HCEC 1CT (cell line): ENCODE results near the gene TBC1D14.
"Not testable (repeated sequence)": the region's sequence is repeated elsewhere in the genome, so short reads cannot be mapped to it uniquely, and the experiment has no call there.

Source experiments
- DNase-seq: peaks from one replicate; pipeline ENCODE4 v3.0.0-alpha.2; 2017

Gene TBC1D14

DNA sequence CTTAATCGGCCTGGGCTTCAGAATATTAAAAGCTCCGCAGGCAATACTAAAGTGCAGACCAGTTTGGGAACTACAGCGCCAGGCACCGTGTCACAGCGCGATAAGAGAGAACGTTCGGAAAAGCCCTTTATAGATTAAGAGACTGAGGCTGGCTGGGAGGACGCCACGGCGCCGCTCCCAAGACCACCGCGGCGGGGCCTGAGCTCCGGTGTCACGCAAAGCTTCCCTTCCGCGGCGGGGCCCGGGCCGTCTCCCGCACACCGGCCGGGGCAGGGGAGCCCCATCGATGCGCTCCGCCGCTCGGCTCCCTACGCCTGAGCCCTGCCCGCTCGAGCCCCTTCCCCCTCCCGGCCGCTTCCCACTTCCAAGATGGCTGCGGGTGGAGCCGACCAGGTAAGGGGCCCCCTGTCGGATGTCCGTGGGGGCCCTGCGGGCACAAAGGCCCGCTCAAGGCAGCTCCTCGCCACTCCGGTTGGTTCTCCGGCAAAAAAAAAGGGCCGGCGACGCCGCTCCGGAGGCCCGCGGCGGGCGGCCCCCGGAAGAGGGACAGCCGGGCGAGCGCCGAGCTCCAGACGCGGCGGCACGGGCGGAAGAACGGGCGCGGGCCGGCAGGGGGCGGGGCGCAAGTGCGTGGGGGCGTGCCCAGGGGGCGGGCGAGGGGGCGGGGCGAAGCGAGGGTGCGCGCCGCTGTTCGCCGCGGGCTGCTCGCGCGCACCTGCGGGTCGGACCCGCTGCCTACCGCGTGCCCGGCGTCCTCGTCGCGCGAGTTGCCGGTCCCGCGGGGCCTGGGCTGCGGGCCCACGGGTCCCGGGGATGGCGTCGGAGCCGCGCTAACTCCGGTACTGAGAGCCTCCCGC is at the start of gene TBC1D14:
Gene TBC1D14, plus strand, starts transcription at position 714 of the 857 bp plus-strand sequence. CDS start 13,564 bp downstream, outside the sequence.
- peak; percentile 57 for DNase-seq

GRCh38 chr4:6868386-6868785 is 41.2 kb upstream of the TBC1D14 start:
- DNase-seq: no peak

- DNase-seq: no peak
These were observed 39.7 kb upstream of the TBC1D14 start for GRCh38 chr4:6869944-6870343.

- DNase-seq: no peak
These were observed 36.3 kb upstream of the TBC1D14 start for GRCh38 chr4:6873291-6873690.

- no peak for DNase-seq
These were observed 35.7 kb upstream of the TBC1D14 start for GRCh38 chr4:6873792-6874461.

DNA sequence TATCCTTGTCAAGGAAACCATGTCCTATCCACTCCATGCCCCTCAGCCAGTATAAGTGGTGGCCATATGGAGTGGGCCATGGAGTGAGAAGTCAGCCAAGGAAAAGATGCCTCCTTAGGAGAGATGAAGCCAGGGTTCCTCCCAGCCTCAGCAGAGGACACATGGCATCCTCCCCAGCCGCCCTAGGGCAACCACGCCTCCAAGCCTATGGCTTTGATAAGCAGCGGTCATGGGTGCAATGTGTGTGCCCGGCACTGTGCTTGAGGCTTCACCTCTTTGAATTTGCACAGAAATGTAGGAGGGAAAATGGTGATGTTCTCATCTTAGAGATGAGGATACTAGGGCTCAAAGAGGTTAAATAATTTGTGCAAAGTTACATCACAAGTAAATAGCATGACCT is 34.6 kb upstream of the TBC1D14 start:
- DNase-seq: no peak

GRCh38 chr4:6875431-6875831 is 34.2 kb upstream of the TBC1D14 start:
- DNase-seq: no peak

- no peak for DNase-seq
These were observed 33.2 kb upstream of the TBC1D14 start for GRCh38 chr4:6876440-6876839.

GRCh38 chr4:6877067-6877466 is 32.6 kb upstream of the TBC1D14 start:
- no peak for DNase-seq

DNA sequence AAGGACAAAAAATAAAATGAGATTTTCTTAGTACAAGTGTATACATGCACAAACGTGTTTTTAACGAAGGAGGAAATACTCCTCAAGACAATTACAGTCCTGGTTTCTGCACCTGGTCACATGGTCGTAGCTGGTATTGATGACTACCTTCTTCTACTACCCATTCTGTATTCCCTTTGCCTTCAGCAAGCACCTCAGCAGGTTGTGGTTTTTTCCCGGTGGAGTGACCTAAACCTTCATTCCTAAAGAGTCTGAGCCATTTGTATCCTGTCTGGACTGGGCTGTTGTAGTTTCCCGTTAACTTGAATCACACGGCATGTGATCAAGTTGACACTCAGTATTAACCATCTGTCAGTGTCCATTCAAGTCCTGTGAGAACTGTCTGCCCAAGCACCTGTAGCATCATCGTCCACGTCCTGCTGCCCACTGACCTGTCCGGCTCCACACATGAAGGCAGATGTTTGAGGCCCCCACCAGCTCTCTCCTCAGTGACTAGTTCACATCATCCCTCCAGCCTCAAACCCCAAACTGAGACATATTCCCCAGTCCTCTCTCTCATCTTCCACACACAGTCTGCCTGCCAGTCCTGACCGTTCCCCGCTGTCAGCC is 31.1 kb upstream of the TBC1D14 start:
- no peak for DNase-seq

DNA sequence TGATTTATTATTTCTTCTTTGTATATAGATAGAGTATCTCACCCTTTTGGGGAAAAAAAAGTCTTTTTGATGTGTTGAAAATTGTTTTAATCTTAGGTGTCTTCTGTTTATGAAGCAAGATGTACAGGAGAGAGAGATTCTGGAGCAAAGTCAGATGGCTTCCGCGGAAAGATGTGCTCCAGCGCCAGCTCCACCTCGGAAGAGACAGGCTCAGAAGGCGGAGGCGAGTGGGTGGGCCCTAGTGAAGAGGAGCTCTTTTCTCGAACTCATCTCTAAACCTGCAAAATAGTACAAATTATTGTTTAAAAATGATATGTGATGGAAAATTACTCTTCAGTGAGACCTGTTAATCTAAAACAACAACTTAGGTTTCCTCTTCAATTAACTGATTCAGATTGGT is 28.9 kb upstream of the TBC1D14 start:
- DNase-seq: no peak

DNA sequence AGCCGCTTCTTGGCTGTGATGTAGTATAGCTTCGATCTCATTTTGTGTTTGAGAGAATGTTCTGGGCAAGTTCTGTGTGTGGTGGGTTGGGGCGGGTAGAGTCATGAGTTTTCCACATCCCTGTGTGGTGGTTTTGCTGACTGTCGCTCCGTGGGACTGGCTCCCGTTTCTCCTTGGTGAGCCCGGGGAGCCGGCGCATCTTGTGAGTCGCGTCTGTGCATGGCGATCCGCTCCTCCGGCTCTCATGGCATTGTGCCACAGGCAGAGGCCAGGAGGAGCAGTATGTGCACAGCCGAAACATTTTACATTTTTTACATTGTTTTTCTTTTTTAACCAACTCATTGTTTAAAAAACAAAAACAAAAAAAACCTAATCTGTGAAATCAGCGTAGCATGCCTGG is 27.7 kb upstream of the TBC1D14 start:
- DNase-seq: no peak

GRCh38 chr4:6884341-6884870 is 25.2 kb upstream of the TBC1D14 start:
- no peak for DNase-seq

GRCh38 chr4:6885953-6886557 is 23.6 kb upstream of the TBC1D14 start:
- DNase-seq: peak; percentile 30

GRCh38 chr4:6886886-6887285 is 22.7 kb upstream of the TBC1D14 start:
- DNase-seq: no peak

- DNase-seq: no peak
These were observed 21.8 kb upstream of the TBC1D14 start for GRCh38 chr4:6887591-6888371.

DNA sequence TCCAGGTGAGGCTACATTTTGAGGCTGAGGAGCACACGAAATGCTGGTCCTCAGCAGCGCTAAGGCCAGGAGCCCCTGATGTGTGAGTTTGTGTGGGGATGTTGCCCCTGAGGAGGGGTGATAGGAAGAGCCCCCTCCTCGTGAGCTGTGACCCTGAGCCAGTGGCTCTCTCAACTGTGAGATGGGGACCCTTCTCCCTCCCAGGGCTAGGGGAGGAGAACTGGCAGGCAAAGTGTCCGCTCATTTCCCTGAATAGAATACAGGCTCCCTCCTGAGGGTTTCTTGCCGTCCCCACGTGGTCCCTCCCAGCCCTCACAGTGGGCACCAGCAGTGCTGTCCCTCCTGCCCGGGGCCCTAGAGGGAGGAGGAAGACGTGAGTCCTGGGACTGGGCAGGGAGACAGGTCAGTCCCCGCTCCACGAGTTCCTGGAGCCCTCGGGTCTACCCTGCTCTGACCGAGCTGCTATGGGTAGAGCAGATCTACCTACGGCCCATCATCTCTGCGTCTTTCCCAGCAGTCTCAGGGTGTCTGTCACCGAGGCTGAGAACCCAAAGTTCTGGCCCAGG is 21.0 kb upstream of the TBC1D14 start:
- DNase-seq: no peak

DNA sequence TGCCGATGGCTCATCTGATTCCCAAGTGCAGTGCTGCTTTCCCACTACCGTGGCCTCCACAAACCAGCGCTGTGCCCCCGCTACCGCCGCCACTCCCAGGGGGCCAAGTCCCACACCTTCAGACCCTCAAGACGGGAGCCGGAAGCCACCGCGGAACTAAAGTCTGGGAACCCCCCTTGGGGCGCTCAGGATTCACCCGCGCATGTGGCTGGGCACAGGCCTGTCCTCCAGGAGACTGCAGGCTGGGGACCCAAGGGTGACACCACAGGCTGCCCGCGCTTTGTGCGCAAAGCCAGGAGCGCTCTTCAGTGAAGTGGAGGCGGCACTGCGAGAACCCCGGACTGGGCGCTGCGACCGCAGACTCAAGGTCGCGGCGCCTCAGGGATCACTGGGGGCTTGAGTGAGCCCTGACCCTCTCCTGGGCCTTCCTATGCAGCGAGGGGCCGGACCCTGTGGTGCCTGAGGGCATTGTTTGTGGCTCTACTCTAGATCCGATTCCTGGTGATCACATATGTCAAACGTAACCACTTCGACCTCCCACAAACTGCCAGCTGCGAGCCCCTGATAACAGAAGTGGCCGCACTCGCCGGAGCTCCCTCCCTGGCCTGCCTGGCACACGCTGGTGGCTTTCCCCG is 20.4 kb upstream of the TBC1D14 start:
- no peak for DNase-seq

DNA sequence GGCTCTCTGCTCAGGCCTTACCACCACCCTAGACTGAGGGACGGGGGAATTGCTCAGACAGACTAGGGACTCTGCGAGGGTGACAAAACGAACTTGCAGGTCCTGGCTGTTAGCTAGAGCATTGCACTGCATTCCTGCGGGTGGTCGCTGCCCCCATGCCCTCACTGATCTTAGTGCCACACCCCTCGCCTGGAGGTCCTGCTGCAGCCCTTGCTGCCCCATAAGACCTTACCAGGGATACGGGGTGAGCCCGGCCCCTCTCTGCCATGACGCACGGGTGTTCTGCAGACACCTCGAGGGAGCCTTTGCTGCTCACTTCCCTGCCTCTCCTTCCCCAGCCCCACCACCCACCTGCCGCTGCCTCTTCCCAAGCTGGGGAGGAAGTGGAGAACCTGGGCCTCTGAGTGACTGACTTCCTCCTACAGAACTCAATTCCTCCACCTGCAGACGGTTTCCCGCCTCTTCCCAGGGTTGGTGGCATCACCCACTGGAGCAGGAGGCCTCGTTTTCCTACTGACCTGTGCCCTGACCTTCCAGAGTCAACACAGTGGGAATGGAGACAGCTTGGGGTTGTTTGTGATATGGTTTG is 19.8 kb upstream of the TBC1D14 start:
- no peak for DNase-seq

DNA sequence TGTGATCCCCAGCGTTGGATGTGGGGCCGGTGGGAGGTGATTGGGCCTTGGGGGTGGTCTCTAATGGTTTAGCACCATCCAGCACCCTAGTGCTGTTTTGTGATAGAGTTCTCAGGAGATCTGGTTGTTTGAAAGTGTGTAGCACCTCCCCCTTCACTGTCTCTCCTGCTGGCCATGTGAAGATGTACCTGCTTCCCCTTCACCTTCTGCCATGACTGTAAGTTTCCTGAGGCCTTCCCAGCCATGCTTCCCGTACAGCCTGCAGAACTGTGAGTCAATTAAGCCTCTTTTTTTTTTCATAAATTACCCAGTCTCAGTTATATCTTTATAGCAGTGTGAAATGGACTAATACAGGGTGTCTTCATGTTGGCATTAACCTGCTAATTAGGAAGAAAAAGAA is 19.3 kb upstream of the TBC1D14 start:
- no peak for DNase-seq

GRCh38 chr4:6890971-6891370 is 18.7 kb upstream of the TBC1D14 start:
- DNase-seq: not testable (repeated sequence)
